Measurements from ENCODE around the gene GLYATL3. TPM values are rescaled to one million over a fixed set of nuclear protein-coding genes. Genes with fewer than 3 reads are reported as not detected.

Gene GLYATL3
- total RNA-seq, 1 donor from 2014 or later, result not detected

- H3K9me3 Mint-ChIP-seq, result no peaks in the 10 kb centered on the region
- DNase-seq (ENCODE audit: extremely low spot score, unreplicated experiment), result no peak
- peaks cover 6% of the 10 kb centered on the region for H3K27me3 Mint-ChIP-seq
- H3K4me3 Mint-ChIP-seq, result no peak overlapping the region
- peaks cover 6% of the 10 kb centered on the region for H3K4me1 Mint-ChIP-seq (ENCODE audit: unreplicated experiment)
- H3K27ac Mint-ChIP-seq, result no peak overlapping the region
- no peaks in the 10 kb centered on the region for H3K36me3 Mint-ChIP-seq
- TF ChIP-seq CTCF (conservative IDR thresholded peaks at IDR 0.05), result no peak
Observed at GRCh38 chr6:49541936-49542335, 42.2 kb downstream of the GLYATL3 start.

- Mint-ChIP-seq H3K9me3 (no peaks in the 10 kb centered on the region), H3K27me3 (peaks cover 13% of the 10 kb centered on the region), H3K27ac (no peak overlapping the region), H3K4me1 (ENCODE audit: unreplicated experiment) (peaks cover 6% of the 10 kb centered on the region), H3K36me3 (no peaks in the 10 kb centered on the region), H3K4me3 (no peak overlapping the region)
- no peak for DNase-seq (ENCODE audit: extremely low spot score, unreplicated experiment)
- TF ChIP-seq CTCF (conservative IDR thresholded peaks at IDR 0.05), result no peak
Observed at GRCh38 chr6:49543087-49543858, 43.5 kb downstream of the GLYATL3 start.

GRCh38 chr6:49546331-49546730, 46.6 kb downstream of the GLYATL3 start:
- Mint-ChIP-seq H3K4me1 (ENCODE audit: unreplicated experiment) (peaks cover 10% of the 10 kb centered on the region), H3K4me3 (no peak overlapping the region), H3K9me3 (no peaks in the 10 kb centered on the region), H3K27me3 (peaks cover 31% of the 10 kb centered on the region), H3K36me3 (no peaks in the 10 kb centered on the region), H3K27ac (no peak overlapping the region)
- no peak for DNase-seq (ENCODE audit: extremely low spot score, unreplicated experiment)
- no peak for TF ChIP-seq CTCF (conservative IDR thresholded peaks at IDR 0.05)

- Mint-ChIP-seq H3K27me3 (peaks cover 38% of the 10 kb centered on the region), H3K27ac (no peak overlapping the region), H3K4me1 (ENCODE audit: unreplicated experiment) (peaks cover 17% of the 10 kb centered on the region), H3K4me3 (peak overlapping the region; percentile 16), H3K36me3 (no peaks in the 10 kb centered on the region), H3K9me3 (no peaks in the 10 kb centered on the region)
- TF ChIP-seq CTCF (conservative IDR thresholded peaks at IDR 0.05), result no peak
- DNase-seq (ENCODE audit: extremely low spot score, unreplicated experiment), result no peak
Observed at GRCh38 chr6:49548613-49549304, 49.0 kb downstream of the GLYATL3 start.

- no peaks in the 10 kb centered on the region for H3K9me3 Mint-ChIP-seq
- H3K27me3 Mint-ChIP-seq, result peaks cover 38% of the 10 kb centered on the region
- no peak for TF ChIP-seq CTCF (conservative IDR thresholded peaks at IDR 0.05)
- H3K4me3 Mint-ChIP-seq, result peak overlapping the region; percentile 90
- DNase-seq (ENCODE audit: extremely low spot score, unreplicated experiment), result no peak
- peak overlapping the region; percentile 79 for H3K27ac Mint-ChIP-seq
- H3K4me1 Mint-ChIP-seq (ENCODE audit: unreplicated experiment), result peaks cover 17% of the 10 kb centered on the region
- no peaks in the 10 kb centered on the region for H3K36me3 Mint-ChIP-seq
Observed at GRCh38 chr6:49549691-49550491, 50.2 kb downstream of the GLYATL3 start.
